ENCODE data around the gene ITPRIPL2.

DNA sequence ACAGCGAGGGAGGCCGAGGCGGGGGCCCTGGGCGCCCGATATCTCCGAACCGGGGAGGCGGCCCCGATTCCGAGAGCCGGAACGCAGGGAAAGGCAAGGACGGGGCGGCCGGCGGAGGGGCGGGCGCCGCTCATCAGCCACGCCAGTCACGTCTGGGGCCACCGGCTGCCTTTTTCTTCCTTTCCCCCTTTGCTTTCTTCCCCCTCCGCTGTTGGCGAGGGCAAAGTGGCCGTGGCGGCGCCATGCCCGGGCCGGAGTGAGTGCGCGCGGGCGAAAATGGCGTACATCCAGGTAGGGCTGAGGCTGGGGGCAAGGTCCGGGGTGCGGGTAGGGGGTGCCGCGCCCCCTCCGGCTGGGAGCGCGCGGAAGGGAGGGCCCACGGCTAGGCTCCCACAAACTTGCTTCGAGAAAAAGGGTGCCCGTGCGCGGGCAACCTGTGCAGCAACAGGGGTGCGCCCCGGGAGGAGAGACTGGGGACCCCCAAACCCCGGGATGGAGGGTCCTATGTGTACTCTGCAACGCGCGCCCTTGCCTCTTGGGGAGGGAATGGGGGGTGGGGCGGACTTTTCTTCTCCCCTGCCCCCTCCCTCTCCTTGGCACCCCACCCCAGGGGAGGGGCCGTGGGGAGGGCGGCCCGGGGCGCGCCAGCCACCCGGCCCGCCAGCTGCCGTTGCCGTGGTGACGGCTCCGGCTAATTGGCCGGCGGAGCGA, 54.8 kb downstream of the ITPRIPL2 start:
- TF ChIP-seq, protein P1, sequence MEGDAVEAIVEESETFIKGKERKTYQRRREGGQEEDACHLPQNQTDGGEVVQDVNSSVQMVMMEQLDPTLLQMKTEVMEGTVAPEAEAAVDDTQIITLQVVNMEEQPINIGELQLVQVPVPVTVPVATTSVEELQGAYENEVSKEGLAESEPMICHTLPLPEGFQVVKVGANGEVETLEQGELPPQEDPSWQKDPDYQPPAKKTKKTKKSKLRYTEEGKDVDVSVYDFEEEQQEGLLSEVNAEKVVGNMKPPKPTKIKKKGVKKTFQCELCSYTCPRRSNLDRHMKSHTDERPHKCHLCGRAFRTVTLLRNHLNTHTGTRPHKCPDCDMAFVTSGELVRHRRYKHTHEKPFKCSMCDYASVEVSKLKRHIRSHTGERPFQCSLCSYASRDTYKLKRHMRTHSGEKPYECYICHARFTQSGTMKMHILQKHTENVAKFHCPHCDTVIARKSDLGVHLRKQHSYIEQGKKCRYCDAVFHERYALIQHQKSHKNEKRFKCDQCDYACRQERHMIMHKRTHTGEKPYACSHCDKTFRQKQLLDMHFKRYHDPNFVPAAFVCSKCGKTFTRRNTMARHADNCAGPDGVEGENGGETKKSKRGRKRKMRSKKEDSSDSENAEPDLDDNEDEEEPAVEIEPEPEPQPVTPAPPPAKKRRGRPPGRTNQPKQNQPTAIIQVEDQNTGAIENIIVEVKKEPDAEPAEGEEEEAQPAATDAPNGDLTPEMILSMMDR (IDR thresholded peaks at IDR 0.05; ENCODE audit: low read depth, low read length), result no peak
- no peak for TF ChIP-seq EZH2phosphoT487 (IDR thresholded peaks at IDR 0.05; ENCODE audit: low read depth)
